Panc1 (cell line): Measurements from ENCODE around the gene UBE3B. TPM values are rescaled to one million over a fixed set of nuclear protein-coding genes. Genes with fewer than 3 reads are reported as not detected.
A peak's percentile ranks its signal among the peaks of the same experiment; 100 is the strongest.

Experiments used
- ATAC-seq: fragments of 200-7000 bp; cut with Tn5 transposase; 2 replicates; pipeline ENCODE4 v1.9.1; 2020; ENCODE audit warnings: mild to moderate bottlenecking, moderate library complexity
- BruUV-seq: library from RNA; stranded (reverse); fragments of 400-500 nt; replicated peaks from 2 replicates; lab custom pipeline; 2021; lab: Mats Ljungman, UMichigan
- CTCF ChIA-PET: fragments of 300-600 bp; sonication (Branson Sonifier 250); formaldehyde crosslinking; loops from one replicate; lab custom pipeline; 2022; ENCODE audit warnings: antibody characterized with exemption; lab: Charles Lee
- POLR2A ChIA-PET: fragments of 300-600 bp; sonication (Branson Sonifier 250); formaldehyde crosslinking; loops from one replicate; lab custom pipeline; 2022; ENCODE audit warnings: antibody characterized with exemption; lab: Charles Lee
- DNase-seq: peaks from one replicate; pipeline ENCODE4 v3.0.0-alpha.2; 2010; ENCODE audit warnings: low read depth, low spot score
- H3K27ac ChIP-seq: 2 replicates; pipeline ENCODE4 v1.5.1; 2011; ENCODE audit warnings: mild to moderate bottlenecking, low read length, inconsistent platforms
- H3K27me3 ChIP-seq: fragments of 200-500 bp; sonication (Bioruptor generic); 2 replicates; pipeline ENCODE4 v1.6.0; 2014; ENCODE audit warnings: low read length, inconsistent platforms; ENCODE audit not compliant: control insufficient read depth, insufficient read depth
- H3K36me3 ChIP-seq: fragments of 200-500 bp; sonication (Bioruptor generic); 2 replicates; pipeline ENCODE4 v1.5.1; 2014; ENCODE audit warnings: inconsistent platforms, mild to moderate bottlenecking, low read length, moderate library complexity; ENCODE audit not compliant: control insufficient read depth, insufficient read depth
- H3K4me1 ChIP-seq: 2 replicates; pipeline ENCODE4 v1.5.1; 2011; ENCODE audit warnings: inconsistent platforms, mild to moderate bottlenecking, low read length, moderate library complexity; ENCODE audit not compliant: control insufficient read depth, insufficient read depth
- H3K4me3 ChIP-seq, 2 experiments: 2 replicates each; pipeline ENCODE4 v1.5.1; 2011 to 2012; ENCODE audit warnings: low read depth in 2 of 2, low read length in 2 of 2, mild to moderate bottlenecking in 2 of 2, inconsistent platforms in 1 of 2, moderate library complexity in 1 of 2
- H3K9me3 ChIP-seq: fragments of 200-500 bp; sonication (Bioruptor generic); 2 replicates; pipeline ENCODE4 v1.5.1; 2014; ENCODE audit warnings: low read depth, mild to moderate bottlenecking, inconsistent platforms, low read length, moderate library complexity; ENCODE audit not compliant: control insufficient read depth, insufficient read depth
- CTCF ChIP-seq: fragments of 450-650 bp; IDR thresholded peaks from 2 replicates; pipeline ENCODE4 v1.5.1; 2017; ENCODE audit warnings: mild to moderate bottlenecking
- POLR2AphosphoS5 ChIP-seq: IDR thresholded peaks from 2 replicates; pipeline ENCODE4 v1.6.1; 2012; ENCODE audit warnings: mild to moderate bottlenecking, low read depth, low read length, moderate library complexity
- REST ChIP-seq, 2 experiments: IDR thresholded peaks; 2 replicates each; pipeline ENCODE4 v1.6.1; 2011 to 2012; ENCODE audit warnings: low read depth in 2 of 2, control low read depth in 1 of 2, low read length in 1 of 2, mild to moderate bottlenecking in 1 of 2, moderate library complexity in 1 of 2; ENCODE audit not compliant: insufficient read depth in 1 of 2
- SIN3A ChIP-seq: IDR thresholded peaks from 2 replicates; pipeline ENCODE4 v1.6.1; 2012; ENCODE audit warnings: low read depth, mild to moderate bottlenecking, low read length, moderate library complexity, borderline replicate concordance; ENCODE audit not compliant: insufficient read depth
- TCF7L2 ChIP-seq: IDR thresholded peaks from 2 replicates; pipeline ENCODE4 v1.6.1; 2011; ENCODE audit warnings: mild to moderate bottlenecking, low read depth, low read length, inconsistent platforms
- in situ Hi-C: cut with HindIII; loops from 2 replicates; pipeline ENCODE4 v1.10.0; 2016; ENCODE audit warnings: low sequenced_read_pairs, low pct_unique_long_range_greater_than_20kb
- intact Hi-C: fragments of 100-400 bp; cut with micrococcal nuclease; formaldehyde crosslinking; loops from one replicate; pipeline ENCODE4 v1.10.0; 2022; ENCODE audit not compliant: unreplicated experiment
- total RNA-seq: library from RNA; stranded (reverse); gene quantifications from one replicate; pipeline ENCODE4 v1.2.1, GENCODE V29; 2021; ENCODE audit not compliant: unreplicated experiment

The UBE3B gene
- total RNA-seq, 1 experiment from 2014 or later: 38.9 TPM

DNA sequence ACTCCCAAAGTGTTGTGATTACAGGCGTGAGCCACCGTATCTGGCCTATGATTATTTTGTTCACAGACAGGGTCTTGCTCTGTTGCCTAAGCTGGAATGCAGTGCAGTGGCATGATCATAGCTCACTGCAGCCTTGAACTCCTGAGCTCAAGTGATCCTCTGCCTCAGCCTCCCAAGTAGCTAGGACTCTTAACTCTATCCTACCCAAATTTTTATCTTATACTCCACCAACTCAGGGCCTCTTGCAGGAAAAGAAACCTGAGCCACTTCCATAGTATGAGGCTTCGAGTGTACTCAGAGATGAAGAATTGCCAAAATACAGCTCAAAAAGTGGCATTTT is 95.0 kb downstream of the UBE3B start:
- H3K4me3 ChIP-seq: peak overlapping the region; percentile 53 to 76
- in situ Hi-C loops (no loop called here), intact Hi-C loops (no loop called here)
- H3K27me3 ChIP-seq: no peaks in the 10 kb centered on the region
- H3K36me3 ChIP-seq: peaks cover 7% of the 10 kb centered on the region; the same call in 1 of the 2 replicates
- ChIA-PET POLR2A (interaction anchor here (0.6 kb wide), 1 partner anchor 94 kb away, joined by 3 read pairs; no protein-coding TSS in a partner anchor), CTCF (no interaction called here)
- H3K9me3 ChIP-seq: no peaks in the 10 kb centered on the region
- H3K27ac ChIP-seq: peak overlapping the region; percentile 86
- peaks cover 11% of the 10 kb centered on the region for H3K4me1 ChIP-seq
- no peak for DNase-seq
- no peak for ATAC-seq
- TF ChIP-seq CTCF (no peak), REST (IDR thresholded peaks at IDR 0.05; ENCODE audit: insufficient read depth in 1 of 2, low read depth in 2 of 2, low read length in 1 of 2) (no peak), POLR2AphosphoS5 (no peak), SIN3A (no peak), TCF7L2 (no peak)
- TSS peak; percentile 73 for BruUV-seq

GRCh38 chr12:109573029-109573913 is 95.8 kb downstream of the UBE3B start, which contains the start of the genes MMAB and MVK:
Gene MMAB (minus strand): TSS chr12:109573504. CDS start chr12:109573480, 24 bp downstream.
Gene MVK (plus strand): TSS chr12:109573794. CDS start chr12:109574823, 1,029 bp downstream.
- H3K36me3 ChIP-seq: peaks cover 8% of the 10 kb centered on the region; the same call in 1 of the 2 replicates
- intact Hi-C loops (no loop called here), in situ Hi-C loops (no loop called here)
- BruUV-seq: no TSS peak
- peak within 1 kb of the TSS; percentile 88 for H3K27ac ChIP-seq
- H3K4me1 ChIP-seq: peaks cover 11% of the 10 kb centered on the region
- ChIA-PET POLR2A (interaction anchor here (0.7 kb wide), 1 partner anchor 1463 kb away, joined by 6 read pairs; no protein-coding TSS in a partner anchor), CTCF (no interaction called here)
- peak within 1 kb of the TSS; percentile 76 to 85 for H3K4me3 ChIP-seq
- ATAC-seq (peak; percentile 99), DNase-seq (peak; percentile 96)
- H3K27me3 ChIP-seq: no peaks in the 10 kb centered on the region
- TF ChIP-seq SIN3A (peak; percentile 80; the same call in 1 of the 2 replicates), TCF7L2 (peak; percentile 54; the same call in 1 of the 2 replicates), REST (IDR thresholded peaks at IDR 0.05; ENCODE audit: insufficient read depth in 1 of 2, low read depth in 2 of 2, low read length in 1 of 2) (no peak), POLR2AphosphoS5 (peak; percentile 57; the same call in 1 of the 2 replicates)
- no peaks in the 10 kb centered on the region for H3K9me3 ChIP-seq
